NCI-H146 (cell line): ENCODE data around the gene MRPS7.

ENCODE experiments used
- DNase-seq: peaks from one replicate; lab custom pipeline; 2025; lab: John Stamatoyannopoulos, UW

Gene MRPS7

GRCh38 chr17:75313941-75314551 lies 52.4 kb downstream of the MRPS7 start:
- DNase-seq, result no peak

GRCh38 chr17:75315541-75316243 lies 54.0 kb downstream of the MRPS7 start:
- DNase-seq, result no peak
